Smooth muscle cell (in vitro differentiated cells): ENCODE data around the gene LRRIQ1. TPM values are rescaled to one million over a fixed set of nuclear protein-coding genes. Genes with fewer than 3 reads are reported as not detected.

Experiments used
- DNase-seq: peaks from one replicate; lab custom pipeline; 2025; ENCODE audit not compliant: unreplicated experiment; lab: John Stamatoyannopoulos, UW
- H2AFZ ChIP-seq: fragments of 200-600 bp; sonication (generic); 2 replicates; pipeline ENCODE4 v1.6.0; 2016; ENCODE audit warnings: antibody characterized with exemption, low read depth, mild to moderate bottlenecking
- H3F3A ChIP-seq: fragments of 200-600 bp; sonication (generic); 2 replicates; pipeline ENCODE4 v1.6.0; 2017; ENCODE audit warnings: antibody characterized with exemption, low read depth
- H3K27ac ChIP-seq: fragments of 200-600 bp; sonication (generic); 2 replicates; pipeline ENCODE4 v1.5.1; 2016; ENCODE audit warnings: low read depth, mild to moderate bottlenecking
- H3K27me3 ChIP-seq: fragments of 200-600 bp; sonication (generic); 2 replicates; pipeline ENCODE4 v1.6.1; 2016; ENCODE audit warnings: low read depth, mild to moderate bottlenecking
- H3K36me3 ChIP-seq: fragments of 200-600 bp; sonication (generic); 2 replicates; pipeline ENCODE4 v1.5.1; 2016; ENCODE audit warnings: low read depth
- H3K4me1 ChIP-seq: fragments of 200-600 bp; sonication (generic); 2 replicates; pipeline ENCODE4 v1.5.1; 2016; ENCODE audit warnings: low read depth
- H3K4me2 ChIP-seq: fragments of 200-600 bp; sonication (generic); 2 replicates; pipeline ENCODE4 v1.6.0; 2016; ENCODE audit warnings: mild to moderate bottlenecking
- H3K4me3 ChIP-seq: fragments of 200-600 bp; sonication (generic); 2 replicates; pipeline ENCODE4 v1.5.1; 2016; ENCODE audit warnings: mild to moderate bottlenecking
- H3K79me2 ChIP-seq: fragments of 200-600 bp; sonication (generic); 2 replicates; pipeline ENCODE4 v1.6.0; 2016; ENCODE audit warnings: low read depth, mild to moderate bottlenecking
- H3K9ac ChIP-seq: fragments of 200-600 bp; sonication (generic); 2 replicates; pipeline ENCODE4 v1.6.0; 2016; ENCODE audit warnings: low read depth
- H3K9me3 ChIP-seq: fragments of 200-600 bp; sonication (generic); replicated peaks from 2 replicates; pipeline ENCODE4 v1.5.1; 2016; ENCODE audit warnings: low read depth
- H4K20me1 ChIP-seq: fragments of 200-600 bp; sonication (generic); 2 replicates; pipeline ENCODE4 v1.6.0; 2016; ENCODE audit warnings: low read depth
- WGBS: methylation state at CpG from one replicate; pipeline ENCODE4 v1.1.7; 2016; ENCODE audit warnings: low lambda C conversion rate; 5-methylcytosine and 5-hydroxymethylcytosine counted together
- polyA plus RNA-seq: library from polyadenylated mRNA; unstranded; fragments of >200 nt; fragmentation: Nextera tagmentation; extraction: Ambion mirVana; gene quantifications from 2 replicates; pipeline ENCODE4 v1.2.1, GENCODE V29; 2016
- total RNA-seq: library from RNA; depleted of rRNA; stranded (reverse); fragments of >200 nt; gene quantifications from 2 replicates; pipeline ENCODE4 v1.2.3, GENCODE V29; 2014
- TF ChIP-seq, protein P1 (sequence below): fragments of 200-600 bp; sonication (generic); IDR thresholded peaks from 2 replicates; pipeline ENCODE4 v1.5.1; 2017; ENCODE audit warnings: borderline replicate concordance, mild to moderate bottlenecking, antibody characterized with exemption; ENCODE audit not compliant: insufficient read depth, poor library complexity, severe bottlenecking

The LRRIQ1 gene
- total and polyA plus RNA-seq, 2 experiments from 2014 or later, result 1.3 TPM

DNA sequence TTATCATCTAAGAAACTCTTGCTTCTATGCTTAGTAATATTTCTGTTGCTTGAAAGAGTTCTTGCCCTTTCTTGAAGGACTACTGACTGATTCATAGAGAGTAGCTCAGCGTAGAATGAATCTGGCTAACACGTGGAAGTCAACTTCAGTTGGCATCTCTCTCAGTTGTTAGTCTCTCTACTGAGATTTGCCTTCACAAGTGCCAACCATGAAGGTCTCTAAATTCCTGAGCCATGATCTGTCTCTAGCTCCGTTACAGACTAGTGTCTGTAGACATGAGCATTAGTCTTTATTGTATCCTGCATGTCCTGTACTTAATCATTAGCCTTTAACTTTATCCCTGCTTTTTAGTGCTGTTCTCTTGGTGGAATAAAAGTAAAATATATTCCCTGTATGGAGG, 224.7 kb downstream of the LRRIQ1 start:
- Histone ChIP-seq H3K9me3 (no peaks in the 10 kb centered on the region), H3K36me3 (no peaks in the 10 kb centered on the region), H4K20me1 (no peaks in the 10 kb centered on the region), H3F3A (no peaks in the 10 kb centered on the region), H2AFZ (no peak overlapping the region), H3K4me2 (no peak overlapping the region), H3K27ac (no peak overlapping the region), H3K27me3 (no peaks in the 10 kb centered on the region), H3K4me1 (no peaks in the 10 kb centered on the region), H3K4me3 (no peak overlapping the region), H3K79me2 (no peaks in the 10 kb centered on the region), H3K9ac (no peak overlapping the region)
- no peak for DNase-seq
- WGBS, result 51% methylated on average over 3 of the region's 3 CpGs
- TF ChIP-seq, protein P1, sequence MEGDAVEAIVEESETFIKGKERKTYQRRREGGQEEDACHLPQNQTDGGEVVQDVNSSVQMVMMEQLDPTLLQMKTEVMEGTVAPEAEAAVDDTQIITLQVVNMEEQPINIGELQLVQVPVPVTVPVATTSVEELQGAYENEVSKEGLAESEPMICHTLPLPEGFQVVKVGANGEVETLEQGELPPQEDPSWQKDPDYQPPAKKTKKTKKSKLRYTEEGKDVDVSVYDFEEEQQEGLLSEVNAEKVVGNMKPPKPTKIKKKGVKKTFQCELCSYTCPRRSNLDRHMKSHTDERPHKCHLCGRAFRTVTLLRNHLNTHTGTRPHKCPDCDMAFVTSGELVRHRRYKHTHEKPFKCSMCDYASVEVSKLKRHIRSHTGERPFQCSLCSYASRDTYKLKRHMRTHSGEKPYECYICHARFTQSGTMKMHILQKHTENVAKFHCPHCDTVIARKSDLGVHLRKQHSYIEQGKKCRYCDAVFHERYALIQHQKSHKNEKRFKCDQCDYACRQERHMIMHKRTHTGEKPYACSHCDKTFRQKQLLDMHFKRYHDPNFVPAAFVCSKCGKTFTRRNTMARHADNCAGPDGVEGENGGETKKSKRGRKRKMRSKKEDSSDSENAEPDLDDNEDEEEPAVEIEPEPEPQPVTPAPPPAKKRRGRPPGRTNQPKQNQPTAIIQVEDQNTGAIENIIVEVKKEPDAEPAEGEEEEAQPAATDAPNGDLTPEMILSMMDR, result no peak

DNA sequence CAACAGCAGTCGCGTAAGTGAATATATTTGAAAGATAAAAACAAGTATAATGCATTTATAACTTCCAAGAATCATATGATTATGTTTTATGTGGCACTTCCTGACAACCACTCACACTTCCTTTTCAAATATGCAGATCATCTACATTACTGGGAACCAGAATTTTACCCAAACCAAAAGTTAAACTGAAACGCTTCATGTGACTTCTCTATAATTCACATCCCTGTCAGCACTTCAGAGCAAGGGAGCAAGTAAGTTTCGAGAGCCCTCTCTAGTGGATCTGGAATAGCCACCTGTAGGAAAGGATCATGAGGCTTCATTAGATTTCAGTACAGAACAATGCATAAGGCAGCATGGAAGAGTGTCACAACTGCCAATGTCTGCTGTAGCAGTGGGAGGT, 230.2 kb downstream of the LRRIQ1 start:
- Histone ChIP-seq H3K9me3 (no peaks in the 10 kb centered on the region), H3K4me3 (no peak overlapping the region), H3K27me3 (peaks cover 11% of the 10 kb centered on the region), H3F3A (no peaks in the 10 kb centered on the region), H3K4me2 (no peak overlapping the region), H3K27ac (no peak overlapping the region), H4K20me1 (no peaks in the 10 kb centered on the region), H2AFZ (no peak overlapping the region), H3K4me1 (no peaks in the 10 kb centered on the region), H3K36me3 (no peaks in the 10 kb centered on the region), H3K79me2 (no peaks in the 10 kb centered on the region), H3K9ac (no peak overlapping the region)
- TF ChIP-seq, protein P1, result no peak
- DNase-seq, result no peak
- WGBS, result 88% methylated on average over 4 of the region's 4 CpGs

DNA sequence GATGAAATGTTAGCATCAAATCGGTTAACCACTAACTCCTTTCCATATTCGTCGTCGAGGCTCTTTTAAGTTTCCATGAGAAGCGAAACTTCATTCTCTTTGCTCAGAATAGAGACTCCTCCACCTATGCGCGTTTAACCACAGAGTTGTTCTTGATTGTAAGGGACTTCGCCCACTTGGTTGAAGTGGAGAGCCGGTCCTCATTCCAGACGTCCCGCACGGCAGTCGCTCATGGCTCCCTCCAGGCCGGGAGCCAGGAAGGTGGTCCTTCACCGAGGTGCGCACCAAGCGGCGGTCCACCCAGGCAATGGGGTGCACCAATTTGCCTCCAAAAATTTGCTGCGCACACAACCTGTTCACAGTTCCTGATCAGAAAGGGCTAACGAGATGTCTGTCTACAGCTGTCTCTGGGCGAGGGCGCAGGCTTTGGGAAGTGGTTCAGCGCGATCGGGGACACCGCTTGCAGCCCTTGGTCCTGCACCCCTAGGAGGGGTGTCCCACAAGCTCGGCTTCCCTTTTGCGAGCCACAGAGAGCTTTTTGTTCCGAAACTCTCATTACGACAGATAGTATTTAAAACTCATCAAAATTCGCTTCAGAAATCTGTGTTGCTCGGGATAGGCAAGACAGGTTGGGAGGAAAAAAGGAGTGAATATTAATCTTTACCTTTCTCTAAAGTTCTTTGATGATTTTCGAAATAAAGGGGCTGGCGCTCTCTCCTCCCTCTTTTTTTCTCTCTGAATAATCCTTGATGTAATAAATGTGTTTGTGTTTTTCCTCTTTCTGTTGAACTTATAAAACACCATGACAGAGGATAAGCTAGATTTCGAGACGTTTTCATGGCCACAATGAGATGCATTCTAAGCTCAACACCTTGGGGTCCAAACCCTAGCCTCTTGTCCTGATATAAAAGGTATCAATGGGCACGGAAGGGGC, 237.5 kb downstream of the LRRIQ1 start:
- H3K4me1 ChIP-seq, result no peaks in the 10 kb centered on the region
- H4K20me1 ChIP-seq, result no peaks in the 10 kb centered on the region
- DNase-seq, result no peak
- no peak overlapping the region for H3K9ac ChIP-seq
- H3K79me2 ChIP-seq, result no peaks in the 10 kb centered on the region
- H3K27ac ChIP-seq, result no peak overlapping the region
- TF ChIP-seq, protein P1, result no peak
- H2AFZ ChIP-seq, result no peak overlapping the region
- no peaks in the 10 kb centered on the region for H3F3A ChIP-seq
- no peaks in the 10 kb centered on the region for H3K9me3 ChIP-seq
- H3K27me3 ChIP-seq, result peaks cover 83% of the 10 kb centered on the region
- H3K4me3 ChIP-seq, result no peak overlapping the region
- H3K4me2 ChIP-seq, result no peak overlapping the region
- WGBS, result 69% methylated on average over 37 of the region's 37 CpGs
- H3K36me3 ChIP-seq, result no peaks in the 10 kb centered on the region

DNA sequence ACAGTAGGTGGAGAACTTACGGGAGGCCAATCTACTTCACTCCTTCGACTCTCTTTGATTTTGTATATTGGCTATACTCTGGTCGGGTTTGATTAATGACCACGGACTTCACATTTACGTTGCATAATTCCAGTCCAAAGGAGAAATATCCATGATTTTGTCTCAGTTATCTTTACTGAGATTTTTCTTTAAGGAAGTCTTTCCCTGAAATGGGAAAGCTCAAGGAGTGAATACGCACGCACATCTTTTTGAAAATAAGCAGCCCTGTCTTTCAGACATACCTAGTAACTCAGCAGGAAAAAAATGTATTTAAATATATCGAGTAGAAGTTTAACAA, 238.1 kb downstream of the LRRIQ1 start:
- 73% methylated on average over 8 of the region's 8 CpGs for WGBS
- H2AFZ ChIP-seq, result no peak overlapping the region
- H4K20me1 ChIP-seq, result no peaks in the 10 kb centered on the region
- TF ChIP-seq, protein P1, result no peak
- no peaks in the 10 kb centered on the region for H3K4me1 ChIP-seq
- no peak overlapping the region for H3K4me3 ChIP-seq
- DNase-seq, result no peak
- peaks cover 90% of the 10 kb centered on the region for H3K27me3 ChIP-seq
- H3F3A ChIP-seq, result no peaks in the 10 kb centered on the region
- H3K4me2 ChIP-seq, result no peak overlapping the region
- H3K36me3 ChIP-seq, result no peaks in the 10 kb centered on the region
- H3K79me2 ChIP-seq, result no peaks in the 10 kb centered on the region
- no peaks in the 10 kb centered on the region for H3K9me3 ChIP-seq
- H3K27ac ChIP-seq, result no peak overlapping the region
- H3K9ac ChIP-seq, result no peak overlapping the region
